ENCODE results near the gene OR7A10.
"Not testable (repeated sequence)": the region's sequence is repeated elsewhere in the genome, so short reads cannot be mapped to it uniquely, and the experiment has no call there.

The OR7A10 gene

DNA sequence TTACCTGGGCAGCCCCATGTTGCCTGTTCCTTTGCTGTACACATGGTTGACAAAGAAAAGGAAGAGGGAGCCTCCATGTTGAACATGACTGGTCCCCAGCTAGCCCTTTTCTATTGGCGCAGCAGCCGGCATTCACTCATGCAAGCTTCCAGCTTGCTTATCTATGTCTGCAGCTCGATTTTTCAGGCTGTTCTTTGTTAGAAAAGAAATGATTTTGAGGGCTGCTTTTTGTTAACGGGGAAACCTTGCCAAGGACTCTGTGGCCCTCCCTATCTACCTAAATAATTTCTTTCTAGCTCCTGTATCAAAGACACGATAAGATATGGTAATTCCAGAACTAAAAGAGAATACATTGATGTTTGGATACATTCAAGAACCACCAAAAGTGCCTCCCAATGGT, 50.0 kb downstream of the OR7A10 start:
- TF ChIP-seq, protein P1, sequence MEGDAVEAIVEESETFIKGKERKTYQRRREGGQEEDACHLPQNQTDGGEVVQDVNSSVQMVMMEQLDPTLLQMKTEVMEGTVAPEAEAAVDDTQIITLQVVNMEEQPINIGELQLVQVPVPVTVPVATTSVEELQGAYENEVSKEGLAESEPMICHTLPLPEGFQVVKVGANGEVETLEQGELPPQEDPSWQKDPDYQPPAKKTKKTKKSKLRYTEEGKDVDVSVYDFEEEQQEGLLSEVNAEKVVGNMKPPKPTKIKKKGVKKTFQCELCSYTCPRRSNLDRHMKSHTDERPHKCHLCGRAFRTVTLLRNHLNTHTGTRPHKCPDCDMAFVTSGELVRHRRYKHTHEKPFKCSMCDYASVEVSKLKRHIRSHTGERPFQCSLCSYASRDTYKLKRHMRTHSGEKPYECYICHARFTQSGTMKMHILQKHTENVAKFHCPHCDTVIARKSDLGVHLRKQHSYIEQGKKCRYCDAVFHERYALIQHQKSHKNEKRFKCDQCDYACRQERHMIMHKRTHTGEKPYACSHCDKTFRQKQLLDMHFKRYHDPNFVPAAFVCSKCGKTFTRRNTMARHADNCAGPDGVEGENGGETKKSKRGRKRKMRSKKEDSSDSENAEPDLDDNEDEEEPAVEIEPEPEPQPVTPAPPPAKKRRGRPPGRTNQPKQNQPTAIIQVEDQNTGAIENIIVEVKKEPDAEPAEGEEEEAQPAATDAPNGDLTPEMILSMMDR (IDR thresholded peaks at IDR 0.05; ENCODE audit: control insufficient read depth, insufficient read depth, low read depth, low read length, missing control alignments), result no peak
- DNase-seq (ENCODE audit: low read depth), result no peak
- H3K4me3 ChIP-seq (ENCODE audit: control insufficient read depth, low read depth, low read length), result no peak overlapping the region

DNA sequence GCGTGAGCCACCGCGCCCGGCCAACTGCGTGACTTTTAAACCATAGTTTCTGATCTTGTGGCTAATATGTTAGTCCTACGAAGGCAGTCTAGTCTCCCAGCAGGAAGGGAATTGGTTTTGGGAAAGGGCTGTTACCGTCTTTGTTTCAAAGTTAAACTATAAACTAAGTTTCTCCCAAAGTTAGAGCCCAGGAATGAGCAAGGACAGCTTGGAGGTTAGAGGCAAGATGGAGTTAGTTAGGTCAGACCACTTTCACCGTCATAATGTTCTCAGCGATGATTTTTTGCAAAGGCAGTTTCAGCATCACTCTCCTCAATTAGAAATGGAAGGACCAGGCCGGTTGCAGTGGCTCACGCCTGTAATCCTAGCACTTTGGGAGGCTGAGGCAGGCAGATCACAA, 52.7 kb downstream of the OR7A10 start:
- DNase-seq (ENCODE audit: low read depth), result no peak
- H3K4me3 ChIP-seq (ENCODE audit: control insufficient read depth, low read depth, low read length), result no peak overlapping the region
- TF ChIP-seq, protein P1 (IDR thresholded peaks at IDR 0.05; ENCODE audit: control insufficient read depth, insufficient read depth, low read depth, low read length, missing control alignments), result no peak

DNA sequence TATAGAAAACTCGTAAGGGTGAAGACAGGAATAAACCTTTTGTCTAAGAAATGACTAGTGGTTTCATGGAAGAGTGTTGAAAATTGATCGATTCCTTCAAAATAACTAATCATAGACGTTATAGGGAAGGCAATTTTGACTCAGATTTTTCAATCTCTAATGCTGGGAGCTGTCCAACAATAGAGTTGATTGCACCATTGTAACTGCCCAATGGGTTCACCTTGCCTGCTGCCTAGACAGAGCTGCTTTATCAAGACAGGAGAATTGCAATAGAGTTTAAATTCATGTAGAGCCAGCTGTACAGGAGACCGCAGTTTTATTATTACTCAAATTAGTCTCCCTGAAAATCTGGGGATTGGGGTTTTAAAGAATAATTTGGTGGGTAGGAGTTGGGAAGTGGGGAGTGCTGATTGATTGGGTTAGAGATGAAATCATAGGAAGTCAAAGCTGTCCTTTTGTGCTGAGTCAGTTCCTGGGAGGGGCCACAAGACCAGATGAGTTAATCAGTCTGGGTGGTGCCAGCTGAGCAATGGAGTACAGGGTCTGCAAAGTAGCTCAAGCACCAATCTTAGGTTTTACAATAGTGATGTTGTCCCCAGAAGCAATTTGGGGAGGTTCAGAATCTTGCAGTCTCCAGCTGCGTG, 53.5 kb downstream of the OR7A10 start:
- TF ChIP-seq, protein P1 (IDR thresholded peaks at IDR 0.05; ENCODE audit: control insufficient read depth, insufficient read depth, low read depth, low read length, missing control alignments), result no peak
- no peak for DNase-seq (ENCODE audit: low read depth)

DNA sequence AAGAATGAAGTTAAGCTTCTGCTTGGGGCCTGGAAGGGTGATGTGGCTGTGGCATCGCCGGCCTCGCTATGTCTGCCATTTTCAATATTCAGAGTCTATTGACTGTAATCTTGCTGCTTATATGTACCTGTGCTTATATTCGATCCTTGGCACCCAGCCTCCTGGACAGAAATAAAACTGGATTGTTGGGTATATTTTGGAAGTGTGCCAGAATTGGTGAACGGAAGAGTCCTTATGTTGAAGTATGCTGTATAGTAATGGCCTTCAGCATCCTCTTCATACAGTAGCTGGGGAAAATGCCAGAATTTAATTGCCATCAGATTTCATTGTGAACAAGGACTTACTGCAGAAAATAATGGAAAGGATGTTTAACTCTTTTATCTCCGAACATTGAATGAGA, 56.5 kb downstream of the OR7A10 start:
- H3K4me3 ChIP-seq (ENCODE audit: control insufficient read depth, low read depth, low read length); DNase-seq (ENCODE audit: low read depth): not testable (repeated sequence)

More for the DNA sequence above, 53.5 kb downstream of the OR7A10 start:
- no peak overlapping the region for H3K4me3 ChIP-seq (ENCODE audit: control insufficient read depth, low read depth, low read length)
